Pancreas (tissue), 10 donors: Measurements from ENCODE around the gene IRX2. TPM values are rescaled to one million over a fixed set of nuclear protein-coding genes. Genes with fewer than 3 reads are reported as not detected.

Experiments
- ATAC-seq, 4 donors: fragments of 200-7000 bp; cut with Tn5 transposase; one replicate each; pipeline versions ENCODE4 v1.8.0 to v1.9.1; 2020; ENCODE audit warnings: mild to moderate bottlenecking in 4 of 4, moderate library complexity in 4 of 4
- DNase-seq, 6 donors: peaks; one replicate each; pipeline ENCODE4 v3.0.0-alpha.2; 2020
- FAIRE-seq: peaks from 2 replicates; lab custom pipeline; 2012; peaks lifted over from hg19 to GRCh38; lab: Jason Lieb, UNC
- H3K27ac ChIP-seq, 4 donors: fragments of 200-600 bp; sonication (generic); 1 replicate in 3 of 4; 2 replicates in 1 of 4; pipeline versions ENCODE4 v1.5.0 to v1.8.0; 2020
- H3K27me3 ChIP-seq, 4 donors: fragments of 200-600 bp; one replicate each; pipeline ENCODE4 v1.8.0; 2021
- H3K36me3 ChIP-seq, 3 donors: fragments of 200-600 bp; sonication (generic) in 1 of 3; one replicate each; pipeline versions ENCODE4 v1.5.0 to v1.8.0; 2020 to 2021
- H3K4me1 ChIP-seq, 3 donors: fragments of 200-600 bp; one replicate each; pipeline ENCODE4 v1.8.0; 2021
- H3K4me3 ChIP-seq, 4 donors: fragments of 200-600 bp; sonication (generic) in 2 of 4; one replicate each; pipeline versions ENCODE4 v1.5.0 to v1.8.0; 2020 to 2021
- H3K9me3 ChIP-seq, 4 donors: fragments of 200-600 bp; one replicate each; pipeline ENCODE4 v1.8.0; 2021
- CTCF ChIP-seq, 4 donors: fragments of 200-600 bp; sonication (generic) in 3 of 4; IDR thresholded peaks; one replicate each; pipeline versions ENCODE4 v1.5.0 to v1.8.0; 2021; ENCODE audit warnings: antibody characterized with exemption in 4 of 4
- WGBS, 2 donors: extraction: QIAGEN DNeasy Blood & Tissue Kit; methylation state at CpG; one replicate each; pipeline ENCODE4 v1.1.7; 2013; 5-methylcytosine and 5-hydroxymethylcytosine counted together
- intact Hi-C, 3 donors: fragments of 100-400 bp; cut with DNase I; formaldehyde crosslinking; loops; one replicate each; pipeline versions ENCODE4 v1.11.1 to v1.14.2; 2022
- polyA plus RNA-seq, 2 donors: library from polyadenylated mRNA; stranded (reverse); fragments of 200-250 nt; gene quantifications; one replicate each; pipeline ENCODE4 v1.2.3, GENCODE V29; 2013
- total RNA-seq, 6 donors: library from RNA; stranded (reverse); fragmentation: NEBNext Ultra II Directional in 4 of 6; extraction: Animal tissue kit (Norgen Biotek cat#: 25700) in 4 of 6; gene quantifications; one replicate each; pipeline versions ENCODE4 v1.2.1 to v1.2.4, GENCODE V29; 2021 to 2023
- donor health status: healthy with polysubstance abuse.
- donor health status: DM: no; HTN: no; CAD: no; lungs with moderate emphysema.
- donor health status: DM: no; HTN: no; CAD: no.
- donor health status: control.
- donor health status: control.
- donor health status: Bipolar disorder and iron deficiency.
- donor health status: DM: yes; HTN: yes; CAD: no.
- donor health status: DM: no; HTN: no; CAD: no.
- donor health status: DM: no; HTN: no; CAD: no.
- donor health status: DM: yes; HTN: yes; CAD: no.

IRX2 gene
- total and polyA plus RNA-seq, 8 donors, result 0.56 to 22.8 (median 1.4) TPM

- FAIRE-seq, result no peak
- no peak for DNase-seq
- Histone ChIP-seq H3K4me3 (no peak overlapping the region), H3K27me3 (no peaks in the 10 kb centered on the region), H3K4me1 (no peaks in the 10 kb centered on the region), H3K9me3 (no peaks in the 10 kb centered on the region), H3K36me3 (no peaks in the 10 kb centered on the region), H3K27ac (no peak overlapping the region)
- no peak for TF ChIP-seq CTCF (IDR thresholded peaks at IDR 0.05)
- intact Hi-C loops, result no loop called here
- no peak for ATAC-seq
- WGBS, 2 donors, result 71 to 80% methylated on average over 16 of the region's 16 CpGs
Observed at GRCh38 chr5:2709976-2710689, 41.3 kb downstream of the IRX2 start.

GRCh38 chr5:2708751-2709150, 42.7 kb downstream of the IRX2 start:
- DNase-seq (no peak), FAIRE-seq (no peak), ATAC-seq (no peak)
- Histone ChIP-seq H3K27me3 (no peaks in the 10 kb centered on the region), H3K4me1 (no peaks in the 10 kb centered on the region), H3K36me3 (no peaks in the 10 kb centered on the region), H3K9me3 (no peaks in the 10 kb centered on the region), H3K4me3 (no peak overlapping the region), H3K27ac (no peak overlapping the region)
- intact Hi-C loops, result no loop called here
- 63 to 80% methylated on average over 10 of the region's 10 CpGs for WGBS, 2 donors
- no peak for TF ChIP-seq CTCF (IDR thresholded peaks at IDR 0.05)

- no peaks in the 10 kb centered on the region for H3K4me1 ChIP-seq
- no peak for FAIRE-seq
Observed at GRCh38 chr5:2708132-2708531, 43.3 kb downstream of the IRX2 start.

GRCh38 chr5:2705861-2706260, 45.6 kb downstream of the IRX2 start:
- intact Hi-C loops, result no loop called here
- H3K9me3 ChIP-seq, result no peaks in the 10 kb centered on the region
- H3K36me3 ChIP-seq, result no peaks in the 10 kb centered on the region
- ATAC-seq (no peak), DNase-seq (no peak), FAIRE-seq (no peak)
- WGBS, 2 donors, result 54 to 59% methylated on average over 10 of the region's 10 CpGs
- H3K4me3 ChIP-seq, result no peak overlapping the region
- TF ChIP-seq CTCF (IDR thresholded peaks at IDR 0.05), result no peak
- no peaks in the 10 kb centered on the region for H3K27me3 ChIP-seq
- H3K4me1 ChIP-seq, result no peaks in the 10 kb centered on the region
- no peak overlapping the region for H3K27ac ChIP-seq

More at GRCh38 chr5:2708132-2708531, 43.3 kb downstream of the IRX2 start:
- no peak for TF ChIP-seq CTCF (IDR thresholded peaks at IDR 0.05)
- intact Hi-C loops, result no loop called here
- Histone ChIP-seq H3K4me3 (no peak overlapping the region), H3K36me3 (no peaks in the 10 kb centered on the region), H3K9me3 (no peaks in the 10 kb centered on the region), H3K27ac (no peak overlapping the region), H3K27me3 (no peaks in the 10 kb centered on the region)
- DNase-seq (no peak), ATAC-seq (no peak)
- WGBS, 2 donors, result 70 to 80% methylated on average over 15 of the region's 15 CpGs
